GM19035 (cell line): ENCODE measurements around the gene SFXN3.

Source experiments
- ATAC-seq: cut with Tn5 transposase; IDR thresholded peaks from one replicate; pipeline ENCODE4 v1.9.1; 2021; ENCODE audit not compliant: unreplicated experiment

SFXN3 gene

DNA sequence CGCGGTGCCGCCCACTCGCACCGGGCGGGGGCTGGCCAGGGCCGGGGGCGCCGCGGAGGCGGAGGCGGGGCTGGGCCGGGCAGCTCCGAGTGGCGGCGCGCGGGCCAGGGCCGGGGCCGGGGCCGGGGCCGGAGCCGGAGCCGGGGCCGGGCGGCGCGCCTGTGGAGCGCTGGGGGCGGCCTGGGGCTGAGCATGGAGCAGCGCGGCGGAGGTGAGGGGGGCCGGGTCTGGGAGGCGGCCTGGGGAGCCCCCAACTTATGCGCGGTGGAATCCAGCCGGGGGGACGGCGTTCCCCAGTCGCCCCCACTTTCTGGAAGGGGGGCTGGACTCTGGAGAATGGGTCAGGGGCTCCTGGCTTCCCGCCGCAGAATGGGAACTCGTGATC lies 31.3 kb upstream of the SFXN3 start, which contains the start of gene LZTS2:
TSS of gene LZTS2 (plus strand) at position 67 of the 385 bp plus-strand sequence. CDS start 2,731 bp downstream, outside the sequence.
- peak; percentile 11 for ATAC-seq

GRCh38 chr10:101000127-101000914 lies 30.7 kb upstream of the SFXN3 start:
- no peak for ATAC-seq

DNA sequence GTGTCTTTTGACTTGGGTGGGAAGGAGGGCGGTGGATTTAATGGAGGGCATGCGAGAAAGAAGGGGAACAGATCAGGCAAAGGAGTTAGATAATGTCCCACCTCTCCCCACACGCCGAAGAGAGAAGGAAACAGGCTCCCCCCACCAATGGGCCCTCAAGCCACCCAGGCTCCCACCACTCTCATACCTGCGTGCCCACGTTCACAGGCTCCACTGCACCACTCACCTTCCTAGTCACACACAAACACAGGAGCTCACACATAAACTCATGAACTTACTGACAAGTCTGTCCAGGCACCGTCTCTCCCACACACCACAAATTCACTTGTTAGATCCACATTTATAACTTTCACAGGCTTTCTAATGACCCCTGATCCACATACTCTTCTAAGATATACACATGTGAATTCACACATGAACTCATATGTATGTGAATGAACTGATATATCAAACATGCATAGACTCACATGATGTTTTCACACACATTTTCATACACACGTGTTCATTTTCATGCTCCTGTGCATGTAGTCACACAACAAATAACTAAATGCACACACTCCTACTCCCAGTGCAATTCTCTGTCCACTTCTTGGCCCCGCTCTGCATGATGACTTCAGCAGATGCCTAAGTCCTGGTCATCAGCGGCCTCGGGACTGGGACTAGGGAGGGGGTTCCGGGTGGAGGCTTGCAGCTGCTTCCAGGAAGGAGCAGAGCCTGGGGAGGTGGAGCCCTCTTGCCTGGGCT lies 29.9 kb upstream of the SFXN3 start:
- ATAC-seq, result no peak

DNA sequence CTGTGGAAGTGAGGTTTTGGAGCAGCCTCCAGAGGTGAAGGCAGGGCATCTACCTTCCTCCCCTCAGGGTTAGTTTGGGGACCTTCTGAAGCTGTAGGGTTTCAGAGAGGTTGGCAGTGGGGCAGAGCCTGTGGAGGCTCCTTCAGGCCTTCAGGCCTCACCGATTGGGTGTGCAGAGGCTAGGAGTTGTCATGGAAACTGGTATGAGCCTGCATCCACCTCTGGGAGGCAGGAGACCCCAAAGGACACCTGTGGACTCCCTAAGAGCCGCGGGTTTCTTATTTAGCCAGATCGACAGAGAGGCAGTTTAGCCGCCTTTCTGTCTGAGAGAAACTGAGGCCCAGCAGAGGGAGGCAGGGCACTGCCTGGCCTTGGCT lies 29.4 kb upstream of the SFXN3 start:
- ATAC-seq, result no peak

DNA sequence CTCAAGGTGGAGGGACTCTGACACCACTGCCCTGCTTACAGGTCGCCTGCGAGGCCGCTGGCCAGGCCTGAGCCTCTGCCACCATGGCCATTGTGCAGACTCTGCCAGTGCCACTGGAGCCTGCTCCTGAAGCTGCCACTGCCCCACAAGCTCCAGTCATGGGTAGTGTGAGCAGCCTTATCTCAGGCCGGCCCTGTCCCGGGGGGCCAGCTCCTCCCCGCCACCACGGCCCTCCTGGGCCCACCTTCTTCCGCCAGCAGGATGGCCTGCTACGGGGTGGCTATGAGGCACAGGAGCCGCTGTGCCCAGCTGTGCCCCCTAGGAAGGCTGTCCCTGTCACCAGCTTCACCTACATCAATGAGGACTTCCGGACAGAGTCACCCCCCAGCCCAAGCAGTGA lies 28.6 kb upstream of the SFXN3 start:
- ATAC-seq, result no peak

GRCh38 chr10:101003639-101004206 lies 27.3 kb upstream of the SFXN3 start:
- no peak for ATAC-seq

- ATAC-seq, result no peak
Measured at GRCh38 chr10:101005361-101005760, 25.7 kb upstream of the SFXN3 start.

DNA sequence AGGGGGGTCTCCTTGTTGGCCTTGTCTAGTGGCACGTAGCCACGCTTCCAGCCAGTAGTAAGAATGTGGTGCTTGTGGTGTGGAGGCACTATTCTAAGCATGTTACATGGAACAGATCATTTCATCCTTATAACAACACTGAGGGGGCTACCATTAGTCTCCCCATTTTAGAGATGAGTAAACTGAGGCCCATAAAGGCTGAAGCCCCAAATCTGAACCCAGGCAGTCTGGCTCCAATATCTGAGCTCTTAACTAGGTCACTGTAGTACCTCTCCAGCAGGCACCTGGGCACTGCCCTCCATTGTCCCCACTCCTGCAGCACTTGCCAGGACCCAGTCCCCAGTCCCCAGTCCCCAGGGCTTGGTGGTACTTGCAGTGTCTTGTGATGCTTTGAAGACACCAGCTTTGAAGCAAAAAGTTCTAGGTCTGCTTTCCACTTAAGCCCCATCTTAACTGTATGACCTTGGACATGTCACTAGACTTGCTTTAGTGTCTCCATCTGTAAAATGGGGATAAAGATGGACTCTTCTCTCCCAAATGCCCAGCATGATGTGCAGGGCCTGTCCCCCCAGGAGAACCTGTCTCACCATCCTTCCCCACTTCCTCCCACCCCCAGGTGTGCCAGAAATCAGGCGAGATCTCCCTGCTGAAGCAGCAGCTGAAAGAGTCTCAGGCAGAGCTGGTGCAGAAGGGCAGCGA lies 25.0 kb upstream of the SFXN3 start:
- ATAC-seq, result no peak

DNA sequence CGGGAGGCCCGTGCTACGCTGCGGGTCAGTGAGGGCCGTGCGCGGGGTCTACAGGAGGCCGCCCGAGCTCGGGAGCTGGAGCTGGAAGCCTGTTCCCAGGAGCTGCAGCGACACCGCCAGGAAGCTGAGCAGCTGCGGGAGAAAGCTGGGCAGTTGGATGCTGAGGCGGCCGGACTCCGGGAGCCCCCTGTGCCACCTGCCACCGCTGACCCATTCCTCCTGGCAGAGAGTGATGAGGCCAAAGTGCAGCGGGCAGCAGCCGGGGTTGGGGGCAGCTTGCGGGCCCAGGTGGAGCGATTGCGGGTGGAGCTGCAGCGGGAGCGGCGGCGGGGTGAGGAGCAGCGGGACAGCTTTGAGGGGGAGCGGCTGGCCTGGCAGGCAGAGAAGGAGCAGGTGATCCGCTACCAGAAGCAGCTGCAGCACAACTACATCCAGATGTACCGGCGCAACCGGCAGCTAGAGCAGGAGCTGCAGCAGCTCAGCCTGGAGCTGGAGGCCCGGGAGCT lies 24.4 kb upstream of the SFXN3 start:
- ATAC-seq, result no peak

DNA sequence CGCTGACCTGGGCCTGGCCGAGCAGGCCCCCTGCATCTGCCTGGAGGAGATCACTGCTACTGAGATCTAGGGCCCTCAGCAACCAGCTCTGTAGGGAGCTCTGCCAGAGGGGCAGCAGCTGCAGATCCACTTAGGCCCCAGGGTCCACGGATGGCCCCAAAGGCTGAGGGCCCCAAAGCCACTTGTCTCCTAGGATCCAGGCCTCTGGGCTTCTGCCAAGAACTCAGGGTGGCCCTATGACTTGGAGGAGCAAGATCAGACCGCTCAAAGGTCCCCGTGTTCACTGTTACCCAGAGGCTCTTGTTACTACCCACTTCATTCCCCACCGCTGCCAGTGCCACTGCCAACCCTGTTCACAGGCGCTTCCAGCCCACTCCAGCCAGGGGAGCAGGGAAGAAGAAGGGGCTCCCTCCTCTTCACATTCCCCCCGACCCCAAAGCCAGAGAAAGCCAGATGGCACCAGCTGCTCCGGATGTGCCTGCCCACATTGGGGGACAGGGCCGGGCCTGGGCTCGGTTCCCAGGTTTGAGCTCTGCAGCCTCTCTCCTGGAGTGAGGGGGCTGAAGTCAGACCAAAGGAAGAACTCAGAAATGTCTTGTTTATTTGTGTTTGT lies 23.8 kb upstream of the SFXN3 start:
- ATAC-seq, result no peak

DNA sequence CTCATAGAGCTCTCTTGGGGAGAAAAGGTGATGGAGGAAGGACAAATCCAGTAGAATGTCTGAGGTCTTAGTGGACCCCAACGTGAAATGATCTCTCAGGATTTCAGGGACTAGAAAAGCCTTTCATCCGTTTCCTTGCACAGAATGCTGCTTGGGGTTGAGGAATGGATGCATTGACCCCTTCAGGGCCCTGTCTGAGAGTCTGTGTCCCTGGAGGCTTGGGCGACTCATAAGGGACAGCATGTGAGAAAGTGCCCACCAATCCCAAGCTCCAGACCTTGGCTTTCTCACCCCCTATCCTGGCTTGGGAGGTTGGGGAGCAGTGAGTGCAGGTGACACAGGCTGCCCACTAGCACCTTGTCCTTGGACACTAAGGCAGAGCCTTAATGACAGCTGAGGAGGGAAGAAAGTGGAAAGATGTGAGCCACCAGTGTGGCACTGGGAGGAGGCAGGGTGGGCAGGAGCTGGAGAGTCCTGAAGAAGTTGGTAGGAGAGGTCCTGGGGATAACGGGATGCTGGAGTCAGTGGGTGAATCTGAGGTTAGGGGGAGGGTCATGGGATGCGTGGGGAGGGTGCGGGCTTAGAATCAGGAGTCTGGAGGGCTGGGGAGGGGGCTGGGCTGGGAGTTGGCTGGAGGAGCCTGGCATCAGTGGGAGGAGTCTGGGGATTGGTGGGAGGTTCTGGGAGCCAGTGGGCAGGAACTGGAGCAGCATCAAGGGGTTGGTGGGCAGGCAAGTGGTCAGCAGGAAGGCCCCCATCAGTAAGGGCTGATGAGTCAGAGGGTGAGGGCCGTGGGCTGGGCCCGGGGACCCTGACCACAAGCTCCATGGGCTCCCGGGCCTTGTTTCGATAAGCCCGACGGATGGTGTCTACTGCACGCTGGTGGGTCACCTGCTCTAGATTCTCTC lies 22.9 kb upstream of the SFXN3 start:
- ATAC-seq, result no peak

DNA sequence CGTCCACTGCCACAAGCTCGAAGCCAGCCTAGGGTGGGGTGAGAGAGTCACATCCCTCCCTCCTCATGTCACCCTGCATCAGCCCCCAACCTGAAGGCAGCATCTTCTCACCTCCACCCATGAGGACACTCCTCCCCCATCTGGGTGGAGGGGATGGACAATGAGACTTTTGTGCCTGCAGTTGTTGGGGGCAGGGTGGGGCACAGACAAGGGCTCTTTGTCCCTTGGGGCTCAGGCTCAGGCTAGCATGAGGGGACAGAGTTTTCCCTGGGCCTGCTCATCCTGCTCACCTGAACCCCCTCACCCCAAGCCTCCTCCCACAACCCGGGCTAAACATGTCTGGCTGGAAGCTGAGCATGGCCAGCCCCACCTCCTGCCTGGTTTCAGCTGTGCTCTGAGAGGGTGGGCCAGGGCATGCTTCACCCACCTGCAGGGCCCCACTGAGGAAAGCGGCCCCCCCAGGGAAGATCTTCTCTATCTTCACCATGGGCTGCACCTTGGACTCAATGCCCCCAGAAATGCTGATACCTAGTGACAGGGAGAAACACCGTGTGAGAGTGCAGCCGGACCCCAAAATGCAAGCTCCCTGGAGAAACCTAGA lies 22.1 kb upstream of the SFXN3 start:
- no peak for ATAC-seq

- no peak for ATAC-seq
Measured at GRCh38 chr10:101010329-101010728, 20.7 kb upstream of the SFXN3 start.

DNA sequence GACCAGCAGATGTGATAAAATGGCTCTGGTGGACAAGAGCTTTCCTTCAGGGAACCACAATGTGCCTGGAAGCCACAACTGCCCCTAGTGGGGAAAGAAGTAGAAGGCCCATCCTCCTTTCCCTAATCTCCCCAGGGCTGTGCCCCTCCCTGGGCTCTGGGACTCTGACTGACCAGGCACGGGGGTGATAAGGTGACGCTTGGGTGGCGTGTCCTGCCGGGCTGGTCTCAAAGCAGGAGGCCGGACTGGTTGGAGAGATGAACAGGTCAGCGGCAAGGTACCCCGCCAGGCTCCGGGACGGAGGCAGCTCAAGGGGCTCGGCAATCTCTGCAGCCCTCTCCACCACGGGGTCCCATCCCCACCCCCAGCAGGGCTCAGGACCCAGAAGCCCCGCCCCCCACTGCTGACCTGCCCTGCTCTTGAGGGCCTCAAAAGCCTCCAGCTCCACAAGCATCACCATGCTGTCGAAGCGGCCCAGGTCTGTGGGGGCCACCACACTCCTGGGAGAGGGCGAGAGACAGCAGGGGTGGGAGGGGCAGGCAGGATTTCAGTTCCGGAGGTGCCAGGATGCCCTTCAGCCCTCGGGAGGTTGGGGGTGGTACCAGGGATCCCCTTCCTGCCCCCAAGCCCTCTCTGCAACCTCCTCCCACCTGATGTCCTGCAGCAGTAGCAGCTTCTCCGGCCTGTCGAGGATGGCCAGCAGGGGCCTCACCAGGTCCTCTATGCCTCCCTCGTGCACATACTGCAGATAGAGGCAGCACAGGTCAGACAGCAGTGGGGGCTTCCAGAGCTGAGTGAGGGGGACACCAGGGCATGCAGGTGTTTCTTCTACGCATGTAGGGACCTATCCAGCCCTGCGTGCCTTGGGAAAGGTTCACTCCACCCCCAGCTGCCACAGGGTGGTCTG lies 19.3 kb upstream of the SFXN3 start:
- ATAC-seq, result no peak

GRCh38 chr10:101012525-101013364 lies 18.3 kb upstream of the SFXN3 start:
- ATAC-seq, result peak; percentile 75

DNA sequence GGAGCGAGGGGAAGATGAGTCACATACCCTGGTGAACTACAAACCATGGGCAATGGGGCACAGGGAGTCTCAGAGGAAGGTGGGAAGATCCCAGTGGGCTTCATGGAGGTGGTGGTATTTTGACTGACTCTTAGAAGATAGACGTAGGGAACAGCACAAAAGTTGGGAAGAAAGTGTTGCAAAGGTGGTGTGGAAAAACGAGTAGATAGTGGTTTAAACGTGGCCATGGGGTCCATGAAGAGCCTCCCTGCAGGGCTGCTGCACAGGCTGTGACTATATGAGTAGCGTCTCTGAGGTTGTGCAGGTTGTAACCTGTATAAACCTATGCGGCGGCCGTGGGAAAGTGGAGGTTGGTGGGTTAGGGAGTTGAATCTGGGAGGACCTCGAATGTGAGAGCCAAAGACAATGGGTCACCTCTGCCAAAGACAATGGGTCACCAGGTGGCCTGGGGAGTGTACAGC lies 17.6 kb upstream of the SFXN3 start:
- ATAC-seq, result no peak

DNA sequence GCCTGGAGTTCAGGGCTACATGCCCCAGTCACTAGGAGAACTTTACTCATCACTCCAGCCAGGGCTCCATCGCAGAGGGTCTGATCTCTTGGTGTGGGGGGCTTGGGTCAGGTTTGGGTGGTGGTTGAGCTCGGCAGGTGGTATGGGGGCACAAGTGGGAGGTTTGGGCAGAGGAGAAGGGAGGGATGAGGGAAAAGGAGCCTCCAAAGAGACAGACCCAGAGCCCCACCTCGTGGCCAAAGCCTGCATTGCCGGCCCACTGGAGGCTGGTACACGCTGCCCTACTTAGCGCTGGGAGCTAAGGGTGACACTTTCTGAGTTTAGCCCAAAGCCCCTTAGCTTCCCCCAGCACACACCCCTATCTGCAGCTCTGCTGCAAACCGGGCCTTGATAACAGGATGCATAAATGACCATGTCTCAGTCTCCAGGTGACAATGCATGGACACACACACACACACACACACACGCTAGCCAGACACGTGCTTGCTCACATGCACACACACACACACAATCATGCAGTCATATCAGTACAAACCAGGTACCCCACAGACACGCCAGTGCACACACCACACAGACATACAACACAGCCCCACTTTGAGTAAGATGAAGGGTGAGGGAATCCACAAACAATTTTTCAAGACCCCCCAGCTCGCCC lies 16.7 kb upstream of the SFXN3 start:
- no peak for ATAC-seq
